MG63 (cell line): ENCODE results near the gene GHSR. TPM values are rescaled to one million over a fixed set of nuclear protein-coding genes. Genes with fewer than 3 reads are reported as not detected.

Experiments
- DNase-seq: peaks from one replicate; pipeline ENCODE4 v3.0.0-alpha.2; 2020
- H3K27me3 ChIP-seq: fragments of 250-450 bp; sonication (Bioruptor Pico); 2 replicates; pipeline ENCODE4 v1.5.1; 2020; ENCODE audit warnings: mild to moderate bottlenecking, moderate library complexity
- H3K36me3 ChIP-seq: fragments of 250-450 bp; sonication (Bioruptor Pico); 2 replicates; pipeline ENCODE4 v1.5.1; 2020; ENCODE audit warnings: mild to moderate bottlenecking, moderate library complexity
- H3K4me3 ChIP-seq: fragments of 250-450 bp; sonication (Bioruptor Pico); 2 replicates; pipeline ENCODE4 v1.5.1; 2020; ENCODE audit warnings: mild to moderate bottlenecking, moderate library complexity
- H3K9me3 ChIP-seq: fragments of 250-450 bp; sonication (Bioruptor Pico); 2 replicates; pipeline ENCODE4 v1.5.1; 2020; ENCODE audit warnings: mild to moderate bottlenecking, moderate library complexity
- total RNA-seq: library from RNA; depleted of rRNA; stranded (reverse); fragments of >200 nt; shearing (Covaris generic); gene quantifications from 2 replicates; pipeline ENCODE4 v1.2.3, GENCODE V29; 2014; ENCODE audit warnings: low replicate concordance; rRNA removed

The GHSR gene
- total RNA-seq, 1 experiment from 2014 or later, result not detected

DNA sequence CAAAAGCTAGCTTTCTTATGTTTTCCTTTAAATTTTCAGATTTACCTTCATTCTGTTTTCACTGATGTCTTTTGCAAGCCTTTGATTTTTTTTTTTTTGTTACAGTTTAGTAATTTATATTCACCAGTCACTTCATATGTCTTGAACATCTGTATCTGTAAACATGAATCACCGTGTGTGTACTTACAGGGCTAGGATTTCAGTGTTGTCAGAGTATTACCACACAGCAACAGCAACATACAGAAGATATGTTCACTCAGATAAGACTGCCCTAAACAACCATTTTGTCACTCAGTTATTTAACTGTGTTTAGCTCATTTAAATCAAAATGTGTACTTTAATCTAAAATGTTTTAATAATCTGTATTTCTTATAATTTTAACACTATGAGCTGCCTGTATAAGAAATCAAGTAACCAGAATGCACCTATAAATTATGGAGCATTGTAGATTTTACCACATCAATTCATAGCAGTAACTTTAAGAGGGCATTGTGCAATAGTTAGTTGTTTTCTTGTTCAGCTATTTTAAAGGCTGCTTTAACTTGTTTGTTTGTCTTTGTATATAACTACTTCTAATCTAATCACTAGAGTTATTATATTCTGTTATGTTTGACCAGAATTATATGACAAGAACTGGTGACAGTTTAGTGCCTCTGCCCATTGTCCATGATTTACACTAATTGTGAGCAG is 50.4 kb downstream of the GHSR start:
- Histone ChIP-seq H3K9me3 (no peaks in the 10 kb centered on the region), H3K36me3 (peaks cover 44% of the 10 kb centered on the region), H3K4me3 (no peak overlapping the region), H3K27me3 (no peaks in the 10 kb centered on the region)
- no peak for DNase-seq

DNA sequence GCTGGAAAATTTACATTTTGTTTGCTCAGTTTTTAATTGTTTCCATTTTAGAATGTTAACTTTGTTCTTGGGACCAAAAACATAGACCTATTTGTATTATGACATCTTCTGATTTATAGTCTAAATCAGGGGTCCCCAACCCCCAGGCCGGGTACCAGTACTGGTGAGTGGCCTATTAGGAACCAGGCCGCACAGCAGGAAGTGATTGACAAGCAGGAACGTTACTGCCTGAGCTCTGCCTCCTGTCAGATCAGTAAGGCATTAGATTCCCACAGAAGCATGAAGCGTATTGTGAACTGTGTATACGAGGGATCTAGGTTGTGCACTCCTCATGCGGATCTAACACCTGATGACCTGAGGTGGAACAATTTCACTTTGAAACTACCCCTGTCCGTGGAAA is 51.9 kb downstream of the GHSR start:
- Histone ChIP-seq H3K4me3 (no peak overlapping the region), H3K36me3 (peaks cover 39% of the 10 kb centered on the region), H3K9me3 (no peaks in the 10 kb centered on the region), H3K27me3 (no peaks in the 10 kb centered on the region)
- DNase-seq, result no peak

DNA sequence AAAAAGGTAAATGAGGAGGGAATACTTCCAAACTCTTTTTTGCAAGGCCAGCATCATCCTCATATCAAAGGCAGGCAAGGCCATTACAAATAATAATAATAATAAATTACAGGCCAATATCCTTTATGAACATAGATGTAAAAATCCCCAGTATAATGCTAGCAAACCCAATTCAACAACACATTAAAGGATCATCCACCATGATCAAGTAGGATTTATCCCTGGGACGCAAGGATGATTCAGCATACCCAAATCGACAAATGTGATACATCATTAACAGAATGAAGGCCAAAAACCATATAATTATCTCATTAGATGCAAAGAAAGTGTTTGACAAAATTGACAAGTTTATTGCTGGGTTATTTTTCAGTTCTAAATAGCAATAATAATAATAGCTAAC is 53.6 kb downstream of the GHSR start:
- H3K4me3 ChIP-seq, result no peak overlapping the region
- DNase-seq, result no peak
- H3K27me3 ChIP-seq, result no peaks in the 10 kb centered on the region
- H3K9me3 ChIP-seq, result no peaks in the 10 kb centered on the region
- peaks cover 37% of the 10 kb centered on the region for H3K36me3 ChIP-seq

Other genes with a start within 250 kb of the GHSR start
- not detected in 2 replicates for gene TNFSF10, start 75.0 kb upstream of the GHSR start, total RNA-seq